ENCODE data around the gene PRRC1. TPM values are rescaled to one million over a fixed set of nuclear protein-coding genes. Genes with fewer than 3 reads are reported as not detected.

Gene PRRC1
- total RNA-seq, result 53.5 and 56.9 TPM in 2 replicates

- Mint-ChIP-seq H3K4me3 (ENCODE audit: low read depth) (peak within 1 kb of the TSS; percentile 85), H3K27ac (peak within 1 kb of the TSS; percentile 75), H3K27me3 (ENCODE audit: low read depth) (peaks cover 11% of the 10 kb centered on the region), H3K4me1 (ENCODE audit: low read depth) (peaks cover 23% of the 10 kb centered on the region), H3K9me3 (peaks cover 19% of the 10 kb centered on the region), H3K36me3 (ENCODE audit: low read depth) (peaks cover 39% of the 10 kb centered on the region)
- peak; percentile 73 for DNase-seq (ENCODE audit: low spot score)
- intact Hi-C loops (cut with micrococcal nuclease), result loop anchor here (1.0 to 10.0 kb wide), 4 partner anchors 443 to 739 kb away; partner anchors contain the start of genes C5orf63, MARCHF3 and SLC12A2
Observed at GRCh38 chr5:127517480-127518318, at the start of gene PRRC1. Gene PRRC1, plus strand, starts transcription at chr5:127517640. Its CDS starts 5,840 bp downstream, at chr5:127523480.

- Mint-ChIP-seq H3K4me1 (ENCODE audit: low read depth) (no peaks in the 10 kb centered on the region), H3K27me3 (ENCODE audit: low read depth) (peaks cover 12% of the 10 kb centered on the region), H3K9me3 (no peaks in the 10 kb centered on the region), H3K36me3 (ENCODE audit: low read depth) (no peaks in the 10 kb centered on the region), H3K27ac (no peak overlapping the region), H3K4me3 (ENCODE audit: low read depth) (no peak overlapping the region)
- no peak for DNase-seq (ENCODE audit: low spot score)
- intact Hi-C loops (cut with micrococcal nuclease), result no loop called here
Observed at GRCh38 chr5:127471211-127471610, 46.2 kb upstream of the PRRC1 start.

GRCh38 chr5:127472700-127473099 is 44.7 kb upstream of the PRRC1 start:
- Mint-ChIP-seq H3K36me3 (ENCODE audit: low read depth) (no peaks in the 10 kb centered on the region), H3K4me1 (ENCODE audit: low read depth) (no peaks in the 10 kb centered on the region), H3K27ac (no peak overlapping the region), H3K9me3 (no peaks in the 10 kb centered on the region), H3K27me3 (ENCODE audit: low read depth) (peaks cover 11% of the 10 kb centered on the region), H3K4me3 (ENCODE audit: low read depth) (no peak overlapping the region)
- intact Hi-C loops (cut with micrococcal nuclease), result no loop called here
- no peak for DNase-seq (ENCODE audit: low spot score)

- Mint-ChIP-seq H3K4me3 (ENCODE audit: low read depth) (no peak overlapping the region), H3K27me3 (ENCODE audit: low read depth) (peaks cover 21% of the 10 kb centered on the region), H3K9me3 (no peaks in the 10 kb centered on the region), H3K4me1 (ENCODE audit: low read depth) (no peaks in the 10 kb centered on the region), H3K36me3 (ENCODE audit: low read depth) (no peaks in the 10 kb centered on the region), H3K27ac (no peak overlapping the region)
- intact Hi-C loops (cut with micrococcal nuclease), result no loop called here
- DNase-seq (ENCODE audit: low spot score), result no peak
Observed at GRCh38 chr5:127486471-127486870, 31.0 kb upstream of the PRRC1 start.

- intact Hi-C loops (cut with micrococcal nuclease), result loop anchor here (2.0 to 5.0 kb wide), 2 partner anchors 836 to 951 kb away; no protein-coding TSS in a partner anchor
- no peak for DNase-seq (ENCODE audit: low spot score)
- Mint-ChIP-seq H3K9me3 (no peaks in the 10 kb centered on the region), H3K27ac (no peak overlapping the region), H3K4me1 (ENCODE audit: low read depth) (no peaks in the 10 kb centered on the region), H3K27me3 (ENCODE audit: low read depth) (peaks cover 31% of the 10 kb centered on the region), H3K36me3 (ENCODE audit: low read depth) (no peaks in the 10 kb centered on the region), H3K4me3 (ENCODE audit: low read depth) (no peak overlapping the region)
Observed at GRCh38 chr5:127492854-127493738, 24.3 kb upstream of the PRRC1 start.

GRCh38 chr5:127498548-127498947 is 18.9 kb upstream of the PRRC1 start:
- H3K27ac Mint-ChIP-seq, result no peak overlapping the region
- no peak overlapping the region for H3K4me3 Mint-ChIP-seq (ENCODE audit: low read depth)
- no peaks in the 10 kb centered on the region for H3K9me3 Mint-ChIP-seq
- H3K27me3 Mint-ChIP-seq (ENCODE audit: low read depth), result peaks cover 32% of the 10 kb centered on the region
- DNase-seq (ENCODE audit: low spot score), result no peak
- no peaks in the 10 kb centered on the region for H3K4me1 Mint-ChIP-seq (ENCODE audit: low read depth)
- intact Hi-C loops (cut with micrococcal nuclease), result no loop called here
- no peaks in the 10 kb centered on the region for H3K36me3 Mint-ChIP-seq (ENCODE audit: low read depth)

- Mint-ChIP-seq H3K4me1 (ENCODE audit: low read depth) (no peaks in the 10 kb centered on the region), H3K27me3 (ENCODE audit: low read depth) (peaks cover 38% of the 10 kb centered on the region), H3K36me3 (ENCODE audit: low read depth) (no peaks in the 10 kb centered on the region), H3K4me3 (ENCODE audit: low read depth) (no peak overlapping the region), H3K27ac (no peak overlapping the region), H3K9me3 (no peaks in the 10 kb centered on the region)
- DNase-seq (ENCODE audit: low spot score), result no peak
- intact Hi-C loops (cut with micrococcal nuclease), result no loop called here
Observed at GRCh38 chr5:127505905-127506304, 11.5 kb upstream of the PRRC1 start.

- no peaks in the 10 kb centered on the region for H3K9me3 Mint-ChIP-seq
- no peak for DNase-seq (ENCODE audit: low spot score)
- intact Hi-C loops (cut with micrococcal nuclease), result no loop called here
Observed at GRCh38 chr5:127506616-127507015, 10.8 kb upstream of the PRRC1 start.

GRCh38 chr5:127508644-127509373 is 8.6 kb upstream of the PRRC1 start:
- Mint-ChIP-seq H3K36me3 (ENCODE audit: low read depth) (no peaks in the 10 kb centered on the region), H3K4me3 (ENCODE audit: low read depth) (no peak overlapping the region), H3K27ac (no peak overlapping the region), H3K9me3 (no peaks in the 10 kb centered on the region), H3K4me1 (ENCODE audit: low read depth) (no peaks in the 10 kb centered on the region), H3K27me3 (ENCODE audit: low read depth) (peaks cover 52% of the 10 kb centered on the region)
- no peak for DNase-seq (ENCODE audit: low spot score)
- intact Hi-C loops (cut with micrococcal nuclease), result no loop called here

More at GRCh38 chr5:127506616-127507015, 10.8 kb upstream of the PRRC1 start:
- no peaks in the 10 kb centered on the region for H3K36me3 Mint-ChIP-seq (ENCODE audit: low read depth)
- H3K4me1 Mint-ChIP-seq (ENCODE audit: low read depth), result no peaks in the 10 kb centered on the region
- H3K4me3 Mint-ChIP-seq (ENCODE audit: low read depth), result no peak overlapping the region
- H3K27ac Mint-ChIP-seq, result no peak overlapping the region
- H3K27me3 Mint-ChIP-seq (ENCODE audit: low read depth), result peaks cover 43% of the 10 kb centered on the region

GRCh38 chr5:127513408-127513970 is 4.0 kb upstream of the PRRC1 start:
- Mint-ChIP-seq H3K27ac (no peak overlapping the region), H3K9me3 (no peaks in the 10 kb centered on the region), H3K4me1 (ENCODE audit: low read depth) (peaks cover 5% of the 10 kb centered on the region), H3K27me3 (ENCODE audit: low read depth) (peaks cover 38% of the 10 kb centered on the region), H3K36me3 (ENCODE audit: low read depth) (peaks cover 3% of the 10 kb centered on the region), H3K4me3 (ENCODE audit: low read depth) (no peak overlapping the region)
- intact Hi-C loops (cut with micrococcal nuclease), result loop anchor here (10.0 kb wide), 2 partner anchors 439 to 571 kb away; partner anchors contain the start of genes C5orf63 and SLC12A2
- no peak for DNase-seq (ENCODE audit: low spot score)

GRCh38 chr5:127514816-127515215 is 2.6 kb upstream of the PRRC1 start:
- Mint-ChIP-seq H3K36me3 (ENCODE audit: low read depth) (peaks cover 13% of the 10 kb centered on the region), H3K4me3 (ENCODE audit: low read depth) (no peak overlapping the region), H3K9me3 (no peaks in the 10 kb centered on the region), H3K4me1 (ENCODE audit: low read depth) (peaks cover 12% of the 10 kb centered on the region), H3K27ac (no peak overlapping the region), H3K27me3 (ENCODE audit: low read depth) (peaks cover 26% of the 10 kb centered on the region)
- DNase-seq (ENCODE audit: low spot score), result no peak
- intact Hi-C loops (cut with micrococcal nuclease), result loop anchor here (5.0 to 10.0 kb wide), 3 partner anchors 440 to 570 kb away; partner anchors contain the start of genes C5orf63, MARCHF3 and SLC12A2
